ENCODE results near the gene HHAT.

- TF ChIP-seq POLR2A (IDR thresholded peaks at IDR 0.05; ENCODE audit: low read length), result no peak
- no peak for TF ChIP-seq CTCF (IDR thresholded peaks at IDR 0.05)
- no peak for TF ChIP-seq MAX (IDR thresholded peaks at IDR 0.05)
- no peak for TF ChIP-seq BCL3 (IDR thresholded peaks at IDR 0.05)
- TF ChIP-seq REST (IDR thresholded peaks at IDR 0.05), result no peak
- TF ChIP-seq ESRRA (IDR thresholded peaks at IDR 0.05; ENCODE audit: borderline replicate concordance, low read length), result no peak
- no peak for TF ChIP-seq ZFP36 (IDR thresholded peaks at IDR 0.05; ENCODE audit: borderline replicate concordance, partially characterized antibody)
- no peak for TF ChIP-seq POLR2AphosphoS2 (conservative IDR thresholded peaks at IDR 0.05; ENCODE audit: low read length)
- TF ChIP-seq RFX5 (IDR thresholded peaks at IDR 0.05), result no peak
- TF ChIP-seq KDM1A (IDR thresholded peaks at IDR 0.05; ENCODE audit: low read depth), result no peak
- TF ChIP-seq ZNF302 (CRISPR knock-in tag; IDR thresholded peaks at IDR 0.05), result no peak
- TF ChIP-seq RCOR1 (IDR thresholded peaks at IDR 0.05; ENCODE audit: low read depth, low read length), result no peak
- no peak for TF ChIP-seq RNF2 (IDR thresholded peaks at IDR 0.05; ENCODE audit: borderline replicate concordance, low read depth)
Measured at GRCh38 chr1:210633636-210634035, 304.9 kb downstream of the HHAT start.
